Upper lobe of right lung (tissue), 1 donor: ENCODE results near the gene RNF144A. TPM values are rescaled to one million over a fixed set of nuclear protein-coding genes. Genes with fewer than 3 reads are reported as not detected.

ENCODE experiments used
- ATAC-seq: fragments of 200-7000 bp; cut with Tn5 transposase; one replicate; pipeline ENCODE4 v1.9.1; 2020; ENCODE audit warnings: mild to moderate bottlenecking, moderate library complexity
- DNase-seq: peaks from one replicate; pipeline ENCODE4 v3.0.0-alpha.2; 2020
- H3K27ac ChIP-seq: fragments of 200-600 bp; one replicate; pipeline ENCODE4 v1.8.0; 2022
- H3K27me3 ChIP-seq: fragments of 200-600 bp; one replicate; pipeline ENCODE4 v1.8.0; 2022; ENCODE audit warnings: mild to moderate bottlenecking
- H3K36me3 ChIP-seq: fragments of 200-600 bp; one replicate; pipeline ENCODE4 v1.8.0; 2022
- H3K4me1 ChIP-seq: fragments of 200-600 bp; one replicate; pipeline ENCODE4 v1.8.0; 2022
- H3K4me3 ChIP-seq: fragments of 200-600 bp; one replicate; pipeline ENCODE4 v1.8.0; 2022; ENCODE audit warnings: mild to moderate bottlenecking
- H3K9me3 ChIP-seq: fragments of 200-600 bp; one replicate; pipeline ENCODE4 v1.8.0; 2022
- CTCF ChIP-seq: fragments of 200-600 bp; IDR thresholded peaks from one replicate; pipeline ENCODE4 v1.8.0; 2022; ENCODE audit warnings: antibody characterized with exemption
- intact Hi-C: fragments of 100-400 bp; cut with DNase I; formaldehyde crosslinking; loops from one replicate; pipeline ENCODE4 v1.11.0; 2022
- total RNA-seq: library from RNA; stranded (reverse); fragmentation: NEBNext Ultra II Directional; extraction: Animal tissue kit (Norgen Biotek cat#: 25700); gene quantifications from one replicate; pipeline ENCODE4 v1.2.1, GENCODE V29; 2021
- donor health status: DM: no; HTN: yes; CAD: no; lungs with severe emphysema.

RNF144A gene
- total RNA-seq, 1 donor from 2014 or later: 16.0 TPM

GRCh38 chr2:6951046-6951445 lies 33.8 kb downstream of the RNF144A start:
- no peaks in the 10 kb centered on the region for H3K27me3 ChIP-seq
- TF ChIP-seq CTCF: no peak
- H3K27ac ChIP-seq: no peak overlapping the region
- no peaks in the 10 kb centered on the region for H3K4me1 ChIP-seq
- no peak overlapping the region for H3K4me3 ChIP-seq
- ATAC-seq (no peak), DNase-seq (no peak)
- H3K9me3 ChIP-seq: no peaks in the 10 kb centered on the region
- H3K36me3 ChIP-seq: no peaks in the 10 kb centered on the region
- intact Hi-C loops: no loop called here

DNA sequence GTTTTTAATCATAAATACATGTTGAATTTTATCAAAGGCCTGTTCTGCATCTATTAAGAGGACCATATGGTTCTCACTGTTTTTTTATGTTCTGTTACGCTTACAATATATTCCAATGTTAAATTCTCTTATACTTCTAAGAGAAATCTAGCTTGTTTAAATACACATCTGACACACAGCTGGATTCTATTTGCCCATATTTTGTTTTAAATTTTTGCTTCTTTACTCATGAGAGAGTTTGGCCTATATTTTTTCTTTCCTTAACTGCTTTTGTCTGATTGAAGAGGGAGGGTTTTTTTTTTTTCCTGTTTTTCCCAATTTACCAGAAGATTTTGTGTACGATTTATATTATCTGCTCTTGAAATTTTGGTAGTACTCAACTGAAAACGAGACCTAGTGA lies 34.9 kb downstream of the RNF144A start:
- Histone ChIP-seq H3K4me3 (no peak overlapping the region), H3K27me3 (no peaks in the 10 kb centered on the region), H3K4me1 (no peaks in the 10 kb centered on the region), H3K27ac (no peak overlapping the region), H3K9me3 (no peaks in the 10 kb centered on the region), H3K36me3 (no peaks in the 10 kb centered on the region)
- no peak for TF ChIP-seq CTCF
- intact Hi-C loops: no loop called here
- DNase-seq (no peak), ATAC-seq (no peak)

GRCh38 chr2:6954586-6954985 lies 37.4 kb downstream of the RNF144A start:
- Histone ChIP-seq H3K4me1 (no peaks in the 10 kb centered on the region), H3K27me3 (no peaks in the 10 kb centered on the region), H3K36me3 (no peaks in the 10 kb centered on the region), H3K4me3 (no peak overlapping the region), H3K27ac (no peak overlapping the region), H3K9me3 (no peaks in the 10 kb centered on the region)
- ATAC-seq: no peak
- TF ChIP-seq CTCF: no peak
- intact Hi-C loops: no loop called here
- no peak for DNase-seq

DNA sequence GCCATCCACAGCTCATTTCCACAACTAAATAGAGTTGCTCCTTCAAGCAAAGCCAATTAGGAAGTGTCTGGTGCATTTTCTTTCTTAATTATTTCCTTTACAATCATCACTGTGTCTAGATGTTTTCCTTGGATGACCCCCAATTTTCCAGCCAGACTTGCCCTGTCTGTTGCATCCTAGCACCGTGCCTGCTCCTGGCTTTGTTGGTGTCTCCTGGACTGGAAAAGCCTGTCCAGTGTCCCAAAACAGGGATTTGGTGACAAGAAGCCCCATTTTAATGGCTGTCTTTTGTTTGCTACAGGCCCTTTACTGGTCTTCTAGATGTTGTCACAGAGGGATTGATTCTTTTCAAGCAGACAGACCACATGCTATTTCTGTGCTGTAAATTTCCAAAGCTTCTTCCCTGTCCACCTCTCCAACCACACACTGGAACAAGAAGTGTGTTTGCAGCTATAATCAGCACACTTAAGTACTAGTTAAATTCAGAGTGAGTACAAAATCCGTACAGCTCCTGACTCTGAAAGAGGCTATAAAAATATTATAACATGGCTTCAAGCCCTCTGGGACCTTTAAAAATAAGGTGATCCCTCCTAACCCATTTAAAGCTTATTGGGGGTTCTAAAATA lies 38.4 kb downstream of the RNF144A start:
- H3K36me3 ChIP-seq: no peaks in the 10 kb centered on the region
- no peak overlapping the region for H3K27ac ChIP-seq
- DNase-seq (no peak), ATAC-seq (peak; percentile 39)
- no peak overlapping the region for H3K4me3 ChIP-seq
- H3K27me3 ChIP-seq: no peaks in the 10 kb centered on the region
- H3K4me1 ChIP-seq: peaks cover 5% of the 10 kb centered on the region
- H3K9me3 ChIP-seq: no peaks in the 10 kb centered on the region
- no peak for TF ChIP-seq CTCF
- intact Hi-C loops: no loop called here

- Histone ChIP-seq H3K36me3 (no peaks in the 10 kb centered on the region), H3K27ac (no peak overlapping the region), H3K9me3 (no peaks in the 10 kb centered on the region), H3K4me1 (peaks cover 15% of the 10 kb centered on the region), H3K4me3 (no peak overlapping the region), H3K27me3 (no peaks in the 10 kb centered on the region)
- intact Hi-C loops: no loop called here
- ATAC-seq: no peak
- DNase-seq: no peak
- TF ChIP-seq CTCF: no peak
Measured at GRCh38 chr2:6956566-6956965, 39.4 kb downstream of the RNF144A start.
